T1000 (cell line): Measurements from ENCODE around the gene TOP3B.

Experiments
- DNase-seq: peaks from one replicate; lab custom pipeline; 2025; ENCODE audit warnings: mixed read lengths; lab: John Stamatoyannopoulos, UW

Gene TOP3B

GRCh38 chr22:21982338-21982965 lies at the start of gene TOP3B:
Gene TOP3B (minus strand): TSS chr22:21982787. CDS start chr22:21975709, 7,078 bp downstream.
- DNase-seq: peak; percentile 65

GRCh38 chr22:22031183-22031945 lies 48.8 kb upstream of the TOP3B start:
- DNase-seq: no peak

- no peak for DNase-seq
These were observed 48.1 kb upstream of the TOP3B start for GRCh38 chr22:22030493-22031182.

GRCh38 chr22:22027955-22028354 lies 45.4 kb upstream of the TOP3B start:
- DNase-seq: no peak

GRCh38 chr22:22026157-22026831 lies 43.7 kb upstream of the TOP3B start:
- no peak for DNase-seq

- DNase-seq: no peak
These were observed 43.0 kb upstream of the TOP3B start for GRCh38 chr22:22025320-22026156.

- no peak for DNase-seq
These were observed 41.9 kb upstream of the TOP3B start for GRCh38 chr22:22024440-22024839.

- DNase-seq: no peak
These were observed 41.1 kb upstream of the TOP3B start for GRCh38 chr22:22023581-22024137.

GRCh38 chr22:22022947-22023534 lies 40.5 kb upstream of the TOP3B start:
- no peak for DNase-seq

- DNase-seq: no peak
These were observed 39.8 kb upstream of the TOP3B start for GRCh38 chr22:22022255-22022840.

GRCh38 chr22:22021162-22021750 lies 38.7 kb upstream of the TOP3B start:
- DNase-seq: no peak

- DNase-seq: no peak
These were observed 37.9 kb upstream of the TOP3B start for GRCh38 chr22:22020425-22020852.

GRCh38 chr22:22019659-22020424 lies 37.3 kb upstream of the TOP3B start:
- no peak for DNase-seq

GRCh38 chr22:22018825-22019658 lies 36.5 kb upstream of the TOP3B start:
- no peak for DNase-seq

- no peak for DNase-seq
These were observed 33.0 kb upstream of the TOP3B start for GRCh38 chr22:22015631-22016030.

GRCh38 chr22:22014285-22014659 lies 31.7 kb upstream of the TOP3B start:
- DNase-seq: no peak

GRCh38 chr22:22013559-22014284 lies 31.1 kb upstream of the TOP3B start:
- DNase-seq: no peak

- no peak for DNase-seq
These were observed 29.4 kb upstream of the TOP3B start for GRCh38 chr22:22011964-22012363.
